ENCODE measurements around the gene HSH2D. TPM values are rescaled to one million over a fixed set of nuclear protein-coding genes. Genes with fewer than 3 reads are reported as not detected.

Gene HSH2D
- total and polyA plus RNA-seq, 9 of the 15 experiments (the other 6 are each of a cell fraction or from before 2014, with no cell fraction given): 0.03 to 1.1 (median 0.35) TPM; not detected in 1

GRCh38 chr19:16185768-16186123, 42.3 kb downstream of the HSH2D start (continued):
- peak; percentile 53 to 65 (median 62); a peak in 5 of 6 replicates for TF ChIP-seq CTCF (IDR thresholded peaks at IDR 0.05 in 2 of 3, conservative IDR thresholded peaks at IDR 0.05 in 1 of 3; ENCODE audit: insufficient read depth in 2 of 3, low read depth in 1 of 3, low read length in 3 of 3)
- TF ChIP-seq ZFP1 (CRISPR knock-in tag; IDR thresholded peaks at IDR 0.05): no peak
- TF ChIP-seq RBFOX2 (IDR thresholded peaks at IDR 0.05; ENCODE audit: low read depth, low read length): peak; percentile 40
- no peak for TF ChIP-seq PATZ1 (CRISPR knock-in tag; IDR thresholded peaks at IDR 0.05; ENCODE audit: borderline replicate concordance)
- TF ChIP-seq ETV6 (IDR thresholded peaks at IDR 0.05; ENCODE audit: borderline replicate concordance in 1 of 2, low read depth in 2 of 2, low read length in 1 of 2): no peak
- TF ChIP-seq ETV6 (CRISPR knock-in tag; IDR thresholded peaks at IDR 0.05; ENCODE audit: borderline replicate concordance): no peak
- TF ChIP-seq CTCFL (IDR thresholded peaks at IDR 0.05; ENCODE audit: borderline replicate concordance, insufficient read depth, low read depth, low read length, poor library complexity, severe bottlenecking): peak; percentile 77

Data from K562 (cell line).